ENCODE data around the gene SCARB2. TPM values are rescaled to one million over a fixed set of nuclear protein-coding genes. Genes with fewer than 3 reads are reported as not detected.
A peak's percentile ranks its signal among the peaks of the same experiment; 100 is the strongest.
"Not testable (repeated sequence)": the region's sequence is repeated elsewhere in the genome, so short reads cannot be mapped to it uniquely, and the experiment has no call there.

The SCARB2 gene
- total RNA-seq, 5 donors from 2014 or later (not counting 1 experiment from before 2014, with no cell fraction given), result 20.9 to 37.3 (median 23.2) TPM

GRCh38 chr4:76252271-76252653, 38.6 kb upstream of the SCARB2 start:
- Mint-ChIP-seq H3K9me3 (no peaks in the 10 kb centered on the region), H3K4me1 (peaks cover 5 to 9% (median 7%) of the 10 kb centered on the region in 3 donors), H3K27ac (no peak overlapping the region), H3K36me3 (no peaks in the 10 kb centered on the region), H3K27me3 (peaks cover 50 to 58% of the 10 kb centered on the region in 2 donors), H3K4me3 (peak overlapping the region in 2 of 3 donors; percentile 53 to 75)
- no peaks in the 10 kb centered on the region for H3K9me3 ChIP-seq
- no peak overlapping the region for H3K27ac ChIP-seq (ENCODE audit: low read length)
- ChIA-PET POLR2A (no interaction called here), CTCF (interaction anchor here in 1 of 2 donors (0.8 kb wide), 1 partner anchor 252 kb away, joined by 5 read pairs; no protein-coding TSS in a partner anchor)
- ATAC-seq (replicated peaks in 1 of 4), result no peak
- H3K4me1 ChIP-seq (ENCODE audit: control insufficient read depth in 1 of 2, extremely low read depth in 1 of 2, insufficient read depth in 2 of 2, low read length in 2 of 2), result peaks cover 0 to 12% of the 10 kb centered on the region in 2 experiments
- H3K4me3 ChIP-seq (ENCODE audit: control insufficient read depth in 1 of 2, extremely low read depth in 1 of 2, low read length in 1 of 2), result no peak overlapping the region
- peaks cover 0 to 24% of the 10 kb centered on the region in 2 experiments for H3K27me3 ChIP-seq (replicated peaks in 1 of 2; ENCODE audit: control insufficient read depth in 2 of 2, extremely low read depth in 1 of 2, insufficient read depth in 2 of 2, low read length in 1 of 2)
- no peaks in the 10 kb centered on the region for H3K36me3 ChIP-seq (ENCODE audit: control insufficient read depth in 2 of 2, extremely low read depth in 1 of 2, insufficient read depth in 1 of 2, low read length in 1 of 2)
- DNase-seq, result no peak
- WGBS (ENCODE audit: insufficient coverage), result 95% methylated on average over 5 of the region's 8 CpGs

- H3K27ac Mint-ChIP-seq, result no peak within 1 kb of the TSS
- Histone ChIP-seq H3K4me3 (ENCODE audit: control insufficient read depth in 1 of 2, extremely low read depth in 1 of 2, low read length in 1 of 2) (peak within 1 kb of the TSS; percentile 32 to 66), H3K4me1 (ENCODE audit: control insufficient read depth in 1 of 2, extremely low read depth in 1 of 2, insufficient read depth in 2 of 2, low read length in 2 of 2) (peaks cover 0 to 12% of the 10 kb centered on the region in 2 experiments), H3K27ac (ENCODE audit: low read length) (no peak within 1 kb of the TSS), H3K9me3 (no peaks in the 10 kb centered on the region), H3K36me3 (ENCODE audit: control insufficient read depth in 2 of 2, extremely low read depth in 1 of 2, insufficient read depth in 1 of 2, low read length in 1 of 2) (no peaks in the 10 kb centered on the region), H3K27me3 (replicated peaks in 1 of 2; ENCODE audit: control insufficient read depth in 2 of 2, extremely low read depth in 1 of 2, insufficient read depth in 2 of 2, low read length in 1 of 2) (peaks cover 0 to 24% of the 10 kb centered on the region in 2 experiments)
- ATAC-seq (replicated peaks in 1 of 4) (peak; percentile 62 to 79 (median 69)), DNase-seq (peak in 31 of 35 experiments; percentile 3 to 50 (median 17))
- H3K27me3 Mint-ChIP-seq, result peaks cover 54 to 60% of the 10 kb centered on the region in 2 donors
- H3K9me3 Mint-ChIP-seq, result no peaks in the 10 kb centered on the region
- peaks cover 5 to 9% (median 7%) of the 10 kb centered on the region in 3 donors for H3K4me1 Mint-ChIP-seq
- ChIA-PET CTCF (interaction anchor here (0.6 to 0.7 kb wide), 3 partner anchors 36 to 586 kb away, joined by 3 to 9 read pairs (median 5); no protein-coding TSS in a partner anchor), POLR2A (no interaction called here)
- no peaks in the 10 kb centered on the region for H3K36me3 Mint-ChIP-seq
- 13% methylated on average over 65 of the region's 68 CpGs for WGBS (ENCODE audit: insufficient coverage)
- peak within 1 kb of the TSS; percentile 75 to 78 (median 76) for H3K4me3 Mint-ChIP-seq
Observed at GRCh38 chr4:76251441-76252270, 38.0 kb upstream of the SCARB2 start, which contains the start of gene FAM47E. Gene FAM47E, plus strand, starts transcription at chr4:76251721. Its CDS starts 26 bp downstream, at chr4:76251747.

- H3K27me3 ChIP-seq (replicated peaks in 1 of 2; ENCODE audit: control insufficient read depth in 2 of 2, extremely low read depth in 1 of 2, insufficient read depth in 2 of 2, low read length in 1 of 2), result peaks cover 0 to 18% of the 10 kb centered on the region in 2 experiments
- no peak overlapping the region for H3K27ac Mint-ChIP-seq
- H3K4me1 Mint-ChIP-seq, result peaks cover 5 to 9% (median 7%) of the 10 kb centered on the region in 3 donors
- H3K4me3 ChIP-seq (ENCODE audit: control insufficient read depth in 1 of 2, extremely low read depth in 1 of 2, low read length in 1 of 2), result peak overlapping the region in 1 of 2 donors; percentile 66
- POLR2A ChIA-PET, result interaction anchor here in 1 of 2 donors (0.6 kb wide), 1 partner anchor 110 kb away, joined by 3 read pairs; no protein-coding TSS in a partner anchor
- H3K27ac ChIP-seq (ENCODE audit: low read length), result no peak overlapping the region
- H3K9me3 ChIP-seq, result no peaks in the 10 kb centered on the region
- CTCF ChIA-PET, result interaction anchor here (0.6 to 0.7 kb wide), 2 partner anchors 36 to 587 kb away, joined by 3 to 9 read pairs; no protein-coding TSS in a partner anchor
- no peaks in the 10 kb centered on the region for H3K36me3 ChIP-seq (ENCODE audit: control insufficient read depth in 2 of 2, extremely low read depth in 1 of 2, insufficient read depth in 1 of 2, low read length in 1 of 2)
- ATAC-seq (replicated peaks in 1 of 4) (no peak), DNase-seq (peak in 1 of 35 experiments; percentile 6)
- 32% methylated on average over 6 of the region's 6 CpGs for WGBS (ENCODE audit: insufficient coverage)
- H3K36me3 Mint-ChIP-seq, result no peaks in the 10 kb centered on the region
- peaks cover 54 to 62% of the 10 kb centered on the region in 2 donors for H3K27me3 Mint-ChIP-seq
- H3K4me3 Mint-ChIP-seq, result peak overlapping the region; percentile 75 to 78 (median 76)
- no peaks in the 10 kb centered on the region for H3K9me3 Mint-ChIP-seq
- H3K4me1 ChIP-seq (ENCODE audit: control insufficient read depth in 1 of 2, extremely low read depth in 1 of 2, insufficient read depth in 2 of 2, low read length in 2 of 2), result peaks cover 0 to 12% of the 10 kb centered on the region in 2 experiments
Observed at GRCh38 chr4:76250962-76251361, 37.3 kb upstream of the SCARB2 start.

- no peak for ATAC-seq (replicated peaks in 1 of 4)
Observed at GRCh38 chr4:76246852-76247251, 33.2 kb upstream of the SCARB2 start.

GRCh38 chr4:76246025-76246424, 32.4 kb upstream of the SCARB2 start:
- WGBS (ENCODE audit: insufficient coverage), result no CpG with 5 or more reads among the region's 1 CpG
- Histone ChIP-seq H3K27me3 (replicated peaks in 1 of 2; ENCODE audit: control insufficient read depth in 2 of 2, extremely low read depth in 1 of 2, insufficient read depth in 2 of 2, low read length in 1 of 2) (peaks cover 0 to 5% of the 10 kb centered on the region in 2 experiments), H3K9me3 (no peaks in the 10 kb centered on the region), H3K4me1 (ENCODE audit: control insufficient read depth in 1 of 2, extremely low read depth in 1 of 2, insufficient read depth in 2 of 2, low read length in 2 of 2) (peaks cover 0 to 2% of the 10 kb centered on the region in 2 experiments), H3K4me3 (ENCODE audit: control insufficient read depth in 1 of 2, extremely low read depth in 1 of 2, low read length in 1 of 2) (no peak overlapping the region), H3K36me3 (ENCODE audit: control insufficient read depth in 2 of 2, extremely low read depth in 1 of 2, insufficient read depth in 1 of 2, low read length in 1 of 2) (no peaks in the 10 kb centered on the region), H3K27ac (ENCODE audit: low read length) (no peak overlapping the region)
- POLR2A ChIA-PET, result no interaction called here
- CTCF ChIA-PET, result no interaction called here
- ATAC-seq (replicated peaks in 1 of 4), result no peak
- no peak overlapping the region for H3K4me3 Mint-ChIP-seq
- no peak for DNase-seq
- peaks cover 0 to 8% (median under 1%) of the 10 kb centered on the region in 3 donors for H3K9me3 Mint-ChIP-seq
- peaks cover 31 to 38% of the 10 kb centered on the region in 2 donors for H3K27me3 Mint-ChIP-seq
- peaks cover 0 to 4% (median 4%) of the 10 kb centered on the region in 3 donors for H3K4me1 Mint-ChIP-seq
- no peak overlapping the region for H3K27ac Mint-ChIP-seq
- no peaks in the 10 kb centered on the region for H3K36me3 Mint-ChIP-seq

More at GRCh38 chr4:76246852-76247251, 33.2 kb upstream of the SCARB2 start:
- Mint-ChIP-seq H3K27me3 (peaks cover 36 to 42% of the 10 kb centered on the region in 2 donors), H3K9me3 (peaks cover 0 to 4% (median 0%) of the 10 kb centered on the region in 3 donors), H3K4me1 (peaks cover 5 to 9% (median 7%) of the 10 kb centered on the region in 3 donors), H3K36me3 (no peaks in the 10 kb centered on the region), H3K27ac (no peak overlapping the region), H3K4me3 (no peak overlapping the region)
- peaks cover 0 to 11% of the 10 kb centered on the region in 2 experiments for H3K27me3 ChIP-seq (replicated peaks in 1 of 2; ENCODE audit: control insufficient read depth in 2 of 2, extremely low read depth in 1 of 2, insufficient read depth in 2 of 2, low read length in 1 of 2)
- no peaks in the 10 kb centered on the region for H3K9me3 ChIP-seq
- ChIA-PET POLR2A (no interaction called here), CTCF (no interaction called here)
- H3K4me3 ChIP-seq (ENCODE audit: control insufficient read depth in 1 of 2, extremely low read depth in 1 of 2, low read length in 1 of 2), result no peak overlapping the region
- H3K27ac ChIP-seq (ENCODE audit: low read length), result no peak overlapping the region
- DNase-seq, result no peak
- no peaks in the 10 kb centered on the region for H3K36me3 ChIP-seq (ENCODE audit: control insufficient read depth in 2 of 2, extremely low read depth in 1 of 2, insufficient read depth in 1 of 2, low read length in 1 of 2)
- H3K4me1 ChIP-seq (ENCODE audit: control insufficient read depth in 1 of 2, extremely low read depth in 1 of 2, insufficient read depth in 2 of 2, low read length in 2 of 2), result peaks cover 0 to 9% of the 10 kb centered on the region in 2 experiments

GRCh38 chr4:76243877-76244276, 30.3 kb upstream of the SCARB2 start:
- H3K4me1 Mint-ChIP-seq; DNase-seq; POLR2A ChIA-PET; H3K4me1 ChIP-seq (ENCODE audit: control insufficient read depth in 1 of 2, extremely low read depth in 1 of 2, insufficient read depth in 2 of 2, low read length in 2 of 2); H3K27ac Mint-ChIP-seq; H3K36me3 Mint-ChIP-seq; H3K9me3 ChIP-seq; CTCF ChIA-PET; ATAC-seq (replicated peaks in 1 of 4); H3K27me3 ChIP-seq (replicated peaks in 1 of 2; ENCODE audit: control insufficient read depth in 2 of 2, extremely low read depth in 1 of 2, insufficient read depth in 2 of 2, low read length in 1 of 2); H3K4me3 ChIP-seq (ENCODE audit: control insufficient read depth in 1 of 2, extremely low read depth in 1 of 2, low read length in 1 of 2); H3K36me3 ChIP-seq (ENCODE audit: control insufficient read depth in 2 of 2, extremely low read depth in 1 of 2, insufficient read depth in 1 of 2, low read length in 1 of 2); H3K27ac ChIP-seq (ENCODE audit: low read length); H3K4me3 Mint-ChIP-seq: not testable (repeated sequence)
- WGBS (ENCODE audit: insufficient coverage), result no CpG with 5 or more reads among the region's 2 CpGs
- peaks cover 21% of the 10 kb centered on the region in 2 donors for H3K27me3 Mint-ChIP-seq
- peaks cover 7 to 26% (median 16%) of the 10 kb centered on the region in 3 donors for H3K9me3 Mint-ChIP-seq

Measured in T-cell (primary cell).